K562 (cell line): ENCODE results near the gene TSPYL2. TPM values are rescaled to one million over a fixed set of nuclear protein-coding genes. Genes with fewer than 3 reads are reported as not detected.

Source experiments
- ATAC-seq: fragments of 200-7000 bp; cut with Tn5 transposase; 3 replicates; pipeline ENCODE4 v1.9.1; 2020; ENCODE audit warnings: moderate library complexity
- BruUV-seq: library from RNA; stranded (reverse); fragments of 400-500 nt; replicated peaks from 2 replicates; lab custom pipeline; 2021; lab: Mats Ljungman, UMichigan
- CTCF ChIA-PET: fragments of 300-600 bp; formaldehyde crosslinking; extraction: SDS; loops from one replicate; lab custom pipeline; 2021; ENCODE audit warnings: low intra/inter-chr PET ratio; lab: Yijun Ruan, JAX
- POLR2A ChIA-PET: fragments of 300-600, 350-650 bp; sonication (Branson Sonifier 250); formaldehyde crosslinking; extraction: SDS; loops from one replicate; lab custom pipeline; 2021; ENCODE audit warnings: antibody characterized with exemption, inconsistent platforms; lab: Yijun Ruan, JAX
- DNase-seq, 4 experiments: peaks; one replicate each; pipeline versions ENCODE4 v3.0.0 to v3.0.0-alpha.2; 2011 to 2018; ENCODE audit warnings: low spot score in 3 of 4, mixed read lengths in 3 of 4; ENCODE audit errors: extremely low read depth in 1 of 4
- FAIRE-seq: peaks from 2 replicates; lab custom pipeline; 2011; peaks lifted over from hg19 to GRCh38; lab: Jason Lieb, UNC
- H2AFZ ChIP-seq: 2 replicates; pipeline ENCODE4 v1.6.0; 2011; ENCODE audit warnings: low read depth, low read length, control low read depth, inconsistent platforms
- H3K27ac ChIP-seq: fragments of 200-600 bp; 3 replicates; pipeline ENCODE4 v1.8.0; 2011; ENCODE audit warnings: low read depth, mild to moderate bottlenecking, control low read depth, inconsistent platforms, low read length, moderate library complexity, mixed read lengths; ENCODE audit errors: extremely low read depth
- H3K27me3 ChIP-seq, 2 experiments: fragments of 300-600 bp in 1 of 2; 2 replicates in 1 of 2; 3 replicates in 1 of 2; pipeline versions ENCODE4 v1.6.0 to v1.8.0; 2011; ENCODE audit warnings: inconsistent platforms in 2 of 2, low read length in 2 of 2, mild to moderate bottlenecking in 1 of 2, mixed read lengths in 1 of 2, moderate library complexity in 1 of 2; ENCODE audit not compliant: control insufficient read depth in 2 of 2, insufficient read depth in 2 of 2
- H3K36me3 ChIP-seq: fragments of 300-600 bp; 3 replicates; pipeline ENCODE4 v1.8.0; 2011; ENCODE audit warnings: mild to moderate bottlenecking, low read length, inconsistent platforms; ENCODE audit not compliant: control insufficient read depth, insufficient read depth
- H3K4me1 ChIP-seq, 2 experiments: fragments of 200-600 bp in 1 of 2; replicated peaks in 1 of 2; 2 replicates in 1 of 2; 3 replicates in 1 of 2; pipeline versions ENCODE4 v1.5.1 to v1.8.0; 2011; ENCODE audit warnings: inconsistent platforms in 2 of 2, low read length in 2 of 2, mild to moderate bottlenecking in 1 of 2, mixed read lengths in 1 of 2, moderate library complexity in 1 of 2; ENCODE audit not compliant: control insufficient read depth in 2 of 2, insufficient read depth in 2 of 2
- H3K4me2 ChIP-seq: 2 replicates; pipeline ENCODE4 v1.6.1; 2011; ENCODE audit warnings: low read length, control low read depth, inconsistent platforms, mixed read lengths; ENCODE audit not compliant: insufficient read depth
- H3K4me3 ChIP-seq: fragments of 200-600 bp; sonication (generic), shearing (Covaris generic); 2 replicates; pipeline ENCODE4 v1.5.1; 2016; ENCODE audit warnings: control low read depth, inconsistent platforms
- H3K79me2 ChIP-seq: fragments of 200-600 bp; 3 replicates; pipeline ENCODE4 v1.8.0; 2011; ENCODE audit warnings: low read length, inconsistent platforms; ENCODE audit not compliant: control insufficient read depth, insufficient read depth
- H3K9ac ChIP-seq, 2 experiments: 2 replicates each; pipeline versions ENCODE4 v1.6.0 to v1.6.1; 2011; ENCODE audit warnings: low read depth in 2 of 2, low read length in 2 of 2, control low read depth in 1 of 2, inconsistent platforms in 1 of 2, mild to moderate bottlenecking in 1 of 2, mixed read lengths in 1 of 2; ENCODE audit not compliant: insufficient read depth in 1 of 2
- H3K9me1 ChIP-seq: one replicate; pipeline ENCODE4 v1.6.0; 2011; ENCODE audit warnings: inconsistent platforms, mild to moderate bottlenecking, low read length, moderate library complexity; ENCODE audit not compliant: control insufficient read depth, insufficient read depth
- H3K9me3 ChIP-seq: replicated peaks from 2 replicates; pipeline ENCODE4 v1.5.1; 2011; ENCODE audit warnings: low read depth, low read length, inconsistent platforms; ENCODE audit not compliant: control insufficient read depth, insufficient read depth
- H4K20me1 ChIP-seq: replicated peaks from 2 replicates; pipeline ENCODE4 v1.6.1; 2011; ENCODE audit warnings: low read length, inconsistent platforms, mixed read lengths; ENCODE audit not compliant: control insufficient read depth, insufficient read depth
- MCM2 ChIP-seq: fragments of 450-650 bp; IDR thresholded peaks from 2 replicates; pipeline ENCODE4 v1.6.1; 2017; ENCODE audit warnings: low read depth, mild to moderate bottlenecking
- PPARD ChIP-seq: fragments of 250-450 bp; sonication (Bioruptor Pico); IDR thresholded peaks from 2 replicates; pipeline ENCODE4 v1.8.0; 2022; ENCODE audit warnings: inconsistent platforms, mild to moderate bottlenecking, moderate library complexity
- RAD21 ChIP-seq, 2 experiments: fragments of 250-450 bp in 1 of 2; fragments of 450-650 bp in 1 of 2; sonication (Bioruptor Pico) in 1 of 2; formaldehyde crosslinking in 1 of 2; IDR thresholded peaks in 1 of 2; conservative IDR thresholded peaks in 1 of 2; 2 replicates each; pipeline versions ENCODE4 v1.4.0 to v1.8.0; 2020 to 2022; ENCODE audit warnings: mild to moderate bottlenecking in 2 of 2, moderate library complexity in 1 of 2
- WGBS: fragments of 100-300 bp; shearing (Covaris generic); methylation state at CpG from one replicate; pipeline ENCODE4 v1.1.6; 2016; ENCODE audit warnings: low coverage, mixed read lengths; ENCODE audit not compliant: insufficient coverage; ENCODE audit errors: missing lambda C conversion rate; 5-methylcytosine and 5-hydroxymethylcytosine counted together
- in situ Hi-C: fragments of 300-500 bp; cut with MboI; formaldehyde crosslinking; loops from 4 replicates; pipeline ENCODE4 v1.15.0; 2018; ENCODE audit warnings: inconsistent platforms, mixed read lengths
- intact Hi-C: fragments of 100-400 bp; cut with micrococcal nuclease; formaldehyde crosslinking; loops from 2 replicates; pipeline ENCODE4 v1.14.2; 2022
- polyA plus RNA-seq, 8 experiments: library from polyadenylated mRNA; depleted of rRNA in 4 of 8; stranded (reverse) in 5 of 8; unstranded in 3 of 8; fragments of >200 nt; fragmentation: Nextera tagmentation in 2 of 8; fragmentation: Illumina TruSeq in 1 of 8; extraction: Ambion mirVana in 2 of 8; extraction: Trizol in 1 of 8; gene quantifications; 2 replicates each; pipeline versions ENCODE4 v1.2.1 to v1.2.3, GENCODE V29; 2011 to 2014; ENCODE audit warnings: inconsistent platforms in 1 of 8, missing spikeins in 1 of 8
- total RNA-seq, 7 experiments: library from RNA; depleted of rRNA in 6 of 7; stranded (reverse); fragments of >200 nt in 6 of 7; fragmentation: Illumina TruSeq in 2 of 7; extraction: Trizol in 2 of 7; gene quantifications; 2 replicates each; pipeline versions ENCODE4 v1.2.1 to v1.2.3, GENCODE V29; 2011 to 2021; ENCODE audit warnings: low replicate concordance in 1 of 7
- TF ChIP-seq, protein P1 (sequence below): conservative IDR thresholded peaks from 2 replicates; pipeline ENCODE4 v1.6.1; 2011; ENCODE audit warnings: low read depth, mild to moderate bottlenecking, low read length; ENCODE audit not compliant: control insufficient read depth

Gene TSPYL2
- total and polyA plus RNA-seq, 9 of the 15 experiments (the other 6 are each of a cell fraction or from before 2014, with no cell fraction given) = 0.41 to 20.0 (median 10.8) TPM

DNA sequence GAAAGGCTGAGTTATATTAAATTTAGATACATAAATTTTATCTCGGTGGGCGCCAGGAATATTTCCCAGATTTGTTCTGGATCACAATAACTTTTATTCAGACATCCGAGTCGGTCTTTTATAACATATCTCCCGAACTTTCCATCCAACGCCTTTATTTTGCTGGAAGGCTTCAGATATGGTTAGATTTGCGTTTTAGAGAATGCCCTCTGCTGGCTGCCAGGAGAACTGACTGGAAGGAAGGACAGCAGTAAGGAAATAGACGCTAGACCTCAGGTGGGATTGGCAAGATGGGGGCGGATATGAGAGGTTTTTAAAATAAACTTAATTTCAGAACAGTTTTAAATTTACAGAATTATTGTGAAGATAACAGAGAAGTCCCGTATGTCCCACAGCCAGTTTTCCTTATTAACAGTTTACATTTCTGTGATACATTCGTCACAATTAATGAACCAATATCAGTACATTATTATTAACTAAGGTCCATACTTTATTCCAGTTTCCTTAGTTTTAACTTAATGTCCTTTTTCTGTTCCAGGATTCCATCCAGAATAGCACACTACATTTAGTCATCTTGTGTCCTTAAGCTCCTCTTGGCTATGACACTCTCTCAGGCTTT is 7.2 kb downstream of the TSPYL2 start (continued):
- TF ChIP-seq RAD21 (CRISPR knock-in tag; conservative IDR thresholded peaks at IDR 0.05 in 1 of 2, IDR thresholded peaks at IDR 0.05 in 1 of 2) (peak; percentile 20 to 46; a peak in 3 of 4 replicates), PPARD (no peak)

- no peaks in the 10 kb centered on the region; a peak in 1 of 5 replicates for H3K27me3 ChIP-seq
- WGBS = 42% methylated on average over 2 of the region's 2 CpGs
- ATAC-seq = no peak
- in situ Hi-C loops (no loop called here), intact Hi-C loops (loop anchor here (1.0 kb wide), 1 partner anchor 19 kb away; no protein-coding TSS in a partner anchor)
- DNase-seq = no peak
- H2AFZ ChIP-seq = no peak overlapping the region
- ChIA-PET CTCF (interaction anchor here (1.5 kb wide), 1 partner anchor 18 kb away, joined by 7 read pairs; no protein-coding TSS in a partner anchor), POLR2A (no interaction called here)
- H3K79me2 ChIP-seq = peaks cover 2% of the 10 kb centered on the region; the same call in 2 of the 3 replicates
- no peaks in the 10 kb centered on the region for H4K20me1 ChIP-seq
- H3K27ac ChIP-seq = no peak overlapping the region
- no peaks in the 10 kb centered on the region; the same call in 1 of the 2 replicates for H3K9me3 ChIP-seq
- peaks cover 4 to 6% of the 10 kb centered on the region in 2 experiments; a peak in 2 of 5 replicates for H3K4me1 ChIP-seq
- TF ChIP-seq MCM2 = no peak
- TF ChIP-seq, protein P1, sequence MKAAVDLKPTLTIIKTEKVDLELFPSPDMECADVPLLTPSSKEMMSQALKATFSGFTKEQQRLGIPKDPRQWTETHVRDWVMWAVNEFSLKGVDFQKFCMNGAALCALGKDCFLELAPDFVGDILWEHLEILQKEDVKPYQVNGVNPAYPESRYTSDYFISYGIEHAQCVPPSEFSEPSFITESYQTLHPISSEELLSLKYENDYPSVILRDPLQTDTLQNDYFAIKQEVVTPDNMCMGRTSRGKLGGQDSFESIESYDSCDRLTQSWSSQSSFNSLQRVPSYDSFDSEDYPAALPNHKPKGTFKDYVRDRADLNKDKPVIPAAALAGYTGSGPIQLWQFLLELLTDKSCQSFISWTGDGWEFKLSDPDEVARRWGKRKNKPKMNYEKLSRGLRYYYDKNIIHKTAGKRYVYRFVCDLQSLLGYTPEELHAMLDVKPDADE = no peak
- no peak overlapping the region for H3K9ac ChIP-seq
- FAIRE-seq = no peak
- no peaks in the 10 kb centered on the region for H3K9me1 ChIP-seq
- BruUV-seq = no TSS peak
- H3K4me2 ChIP-seq = no peak overlapping the region
- H3K36me3 ChIP-seq = peaks cover 9% of the 10 kb centered on the region; the same call in 2 of the 3 replicates
- H3K4me3 ChIP-seq = no peak overlapping the region
Measured at GRCh38 chrX:53089925-53090324, 7.8 kb downstream of the TSPYL2 start.
